Gastroesophageal sphincter (tissue), 3 donors: ENCODE measurements around the gene RPS6KL1.

Source experiments
- POLR2A ChIP-seq, 2 donors: fragments of 450-650 bp; IDR thresholded peaks; one replicate each; pipeline ENCODE4 v1.6.1; 2017; ENCODE audit warnings: antibody characterized with exemption in 2 of 2, mild to moderate bottlenecking in 2 of 2, moderate library complexity in 1 of 2
- TF ChIP-seq, protein P1 (sequence below), 4 experiments: fragments of 200-600 bp in 2 of 4; fragments of 450-650 bp in 2 of 4; sonication (generic) in 1 of 4; IDR thresholded peaks; one replicate each; pipeline ENCODE4 v1.5.1; 2017 to 2019; ENCODE audit warnings: antibody characterized with exemption in 4 of 4, mild to moderate bottlenecking in 2 of 4, moderate library complexity in 2 of 4

DNA sequence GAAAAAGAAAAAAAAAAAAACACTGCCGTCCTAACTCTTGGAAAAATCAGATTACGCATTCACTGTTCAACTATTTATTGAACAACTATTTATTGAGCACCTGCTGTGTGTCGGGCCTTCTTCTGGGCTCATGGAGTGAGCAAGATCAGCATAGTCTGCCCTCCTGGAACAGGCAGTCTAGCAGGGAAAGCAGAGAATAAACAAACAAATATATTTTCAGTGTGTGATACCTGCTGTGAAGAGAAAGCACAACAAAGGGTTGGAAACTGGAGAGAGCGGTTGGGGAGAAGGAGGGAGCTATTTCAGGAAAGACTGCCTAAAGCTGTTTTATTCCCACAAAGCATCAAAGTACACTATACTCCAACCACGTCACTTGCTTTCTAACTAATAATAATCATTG lies 57.9 kb downstream of the RPS6KL1 start:
- TF ChIP-seq, protein P1, sequence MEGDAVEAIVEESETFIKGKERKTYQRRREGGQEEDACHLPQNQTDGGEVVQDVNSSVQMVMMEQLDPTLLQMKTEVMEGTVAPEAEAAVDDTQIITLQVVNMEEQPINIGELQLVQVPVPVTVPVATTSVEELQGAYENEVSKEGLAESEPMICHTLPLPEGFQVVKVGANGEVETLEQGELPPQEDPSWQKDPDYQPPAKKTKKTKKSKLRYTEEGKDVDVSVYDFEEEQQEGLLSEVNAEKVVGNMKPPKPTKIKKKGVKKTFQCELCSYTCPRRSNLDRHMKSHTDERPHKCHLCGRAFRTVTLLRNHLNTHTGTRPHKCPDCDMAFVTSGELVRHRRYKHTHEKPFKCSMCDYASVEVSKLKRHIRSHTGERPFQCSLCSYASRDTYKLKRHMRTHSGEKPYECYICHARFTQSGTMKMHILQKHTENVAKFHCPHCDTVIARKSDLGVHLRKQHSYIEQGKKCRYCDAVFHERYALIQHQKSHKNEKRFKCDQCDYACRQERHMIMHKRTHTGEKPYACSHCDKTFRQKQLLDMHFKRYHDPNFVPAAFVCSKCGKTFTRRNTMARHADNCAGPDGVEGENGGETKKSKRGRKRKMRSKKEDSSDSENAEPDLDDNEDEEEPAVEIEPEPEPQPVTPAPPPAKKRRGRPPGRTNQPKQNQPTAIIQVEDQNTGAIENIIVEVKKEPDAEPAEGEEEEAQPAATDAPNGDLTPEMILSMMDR (IDR thresholded peaks at IDR 0.05): no peak
- no peak for TF ChIP-seq POLR2A (IDR thresholded peaks at IDR 0.05)
